ENCODE measurements around the gene CHRNA9. TPM values are rescaled to one million over a fixed set of nuclear protein-coding genes. Genes with fewer than 3 reads are reported as not detected.

Gene CHRNA9
- total and polyA plus RNA-seq, 2 experiments from 2014 or later: 0.58 to 5.7 TPM

DNA sequence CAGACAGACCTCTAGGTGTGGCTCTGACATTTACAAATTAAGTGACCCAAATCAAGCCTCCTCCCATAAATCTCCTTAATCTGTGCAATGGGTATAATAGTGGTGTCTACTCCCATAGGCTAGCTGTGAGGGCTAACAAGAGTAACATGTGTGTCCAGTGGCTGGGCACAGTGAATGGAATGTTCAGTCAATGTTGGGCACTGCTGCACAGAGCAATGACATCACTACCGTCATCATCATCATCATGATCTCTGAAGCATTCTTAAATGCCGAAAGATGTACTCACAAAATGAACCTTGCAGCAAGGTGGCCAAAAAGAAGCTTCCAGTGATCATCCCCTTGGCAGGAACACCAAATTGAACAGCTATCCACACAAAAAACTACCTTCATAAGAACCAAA, 43.5 kb downstream of the CHRNA9 start:
- Histone ChIP-seq H3K9me2 (ENCODE audit: insufficient read depth) (peaks cover 7% of the 10 kb centered on the region; the same call in 1 of the 2 replicates), H3K36me3 (ENCODE audit: insufficient read depth) (no peaks in the 10 kb centered on the region), H3K79me2 (replicated peaks; ENCODE audit: insufficient read depth) (no peaks in the 10 kb centered on the region), H3K4me1 (ENCODE audit: insufficient read depth) (no peaks in the 10 kb centered on the region), H4K20me1 (replicated peaks; ENCODE audit: insufficient read depth) (no peaks in the 10 kb centered on the region), H3K27me3 (ENCODE audit: insufficient read depth) (no peaks in the 10 kb centered on the region), H2AFZ (peak overlapping the region; percentile 47; the same call in 1 of the 2 replicates), H3F3A (replicated peaks; ENCODE audit: low read depth) (no peaks in the 10 kb centered on the region), H3K4me3 (no peak overlapping the region), H3K4me2 (no peak overlapping the region), H3K27ac (ENCODE audit: low read depth) (no peak overlapping the region)
- DNase-seq (ENCODE audit: low spot score) (no peak), ATAC-seq (no peak)
- Mint-ChIP-seq H3K9me3 (no peaks in the 10 kb centered on the region), H3K36me3 (ENCODE audit: low read depth) (no peaks in the 10 kb centered on the region), H3K27ac (no peak overlapping the region), H3K4me1 (peaks cover 8% of the 10 kb centered on the region; the same call in 2 of the 3 replicates), H3K4me3 (no peak overlapping the region), H3K27me3 (ENCODE audit: insufficient read depth, low read depth, poor library complexity) (peaks cover 1% of the 10 kb centered on the region)
- TF ChIP-seq CTCF (conservative IDR thresholded peaks at IDR 0.05; ENCODE audit: low read depth in 2 of 2): no peak
- no peak for TF ChIP-seq JUNB (IDR thresholded peaks at IDR 0.05; ENCODE audit: unreplicated experiment)
- TF ChIP-seq, protein P1, sequence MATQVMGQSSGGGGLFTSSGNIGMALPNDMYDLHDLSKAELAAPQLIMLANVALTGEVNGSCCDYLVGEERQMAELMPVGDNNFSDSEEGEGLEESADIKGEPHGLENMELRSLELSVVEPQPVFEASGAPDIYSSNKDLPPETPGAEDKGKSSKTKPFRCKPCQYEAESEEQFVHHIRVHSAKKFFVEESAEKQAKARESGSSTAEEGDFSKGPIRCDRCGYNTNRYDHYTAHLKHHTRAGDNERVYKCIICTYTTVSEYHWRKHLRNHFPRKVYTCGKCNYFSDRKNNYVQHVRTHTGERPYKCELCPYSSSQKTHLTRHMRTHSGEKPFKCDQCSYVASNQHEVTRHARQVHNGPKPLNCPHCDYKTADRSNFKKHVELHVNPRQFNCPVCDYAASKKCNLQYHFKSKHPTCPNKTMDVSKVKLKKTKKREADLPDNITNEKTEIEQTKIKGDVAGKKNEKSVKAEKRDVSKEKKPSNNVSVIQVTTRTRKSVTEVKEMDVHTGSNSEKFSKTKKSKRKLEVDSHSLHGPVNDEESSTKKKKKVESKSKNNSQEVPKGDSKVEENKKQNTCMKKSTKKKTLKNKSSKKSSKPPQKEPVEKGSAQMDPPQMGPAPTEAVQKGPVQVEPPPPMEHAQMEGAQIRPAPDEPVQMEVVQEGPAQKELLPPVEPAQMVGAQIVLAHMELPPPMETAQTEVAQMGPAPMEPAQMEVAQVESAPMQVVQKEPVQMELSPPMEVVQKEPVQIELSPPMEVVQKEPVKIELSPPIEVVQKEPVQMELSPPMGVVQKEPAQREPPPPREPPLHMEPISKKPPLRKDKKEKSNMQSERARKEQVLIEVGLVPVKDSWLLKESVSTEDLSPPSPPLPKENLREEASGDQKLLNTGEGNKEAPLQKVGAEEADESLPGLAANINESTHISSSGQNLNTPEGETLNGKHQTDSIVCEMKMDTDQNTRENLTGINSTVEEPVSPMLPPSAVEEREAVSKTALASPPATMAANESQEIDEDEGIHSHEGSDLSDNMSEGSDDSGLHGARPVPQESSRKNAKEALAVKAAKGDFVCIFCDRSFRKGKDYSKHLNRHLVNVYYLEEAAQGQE (IDR thresholded peaks at IDR 0.05; ENCODE audit: unreplicated experiment): no peak
- no peak for TF ChIP-seq ZNF462 (CRISPR knock-in tag; IDR thresholded peaks at IDR 0.05)
- no peak for TF ChIP-seq CREB1 (CRISPR knock-in tag; IDR thresholded peaks at IDR 0.05; ENCODE audit: low read depth)
- TF ChIP-seq EZH2phosphoT487 (IDR thresholded peaks at IDR 0.05; ENCODE audit: unreplicated experiment): no peak
- TF ChIP-seq, protein P2, sequence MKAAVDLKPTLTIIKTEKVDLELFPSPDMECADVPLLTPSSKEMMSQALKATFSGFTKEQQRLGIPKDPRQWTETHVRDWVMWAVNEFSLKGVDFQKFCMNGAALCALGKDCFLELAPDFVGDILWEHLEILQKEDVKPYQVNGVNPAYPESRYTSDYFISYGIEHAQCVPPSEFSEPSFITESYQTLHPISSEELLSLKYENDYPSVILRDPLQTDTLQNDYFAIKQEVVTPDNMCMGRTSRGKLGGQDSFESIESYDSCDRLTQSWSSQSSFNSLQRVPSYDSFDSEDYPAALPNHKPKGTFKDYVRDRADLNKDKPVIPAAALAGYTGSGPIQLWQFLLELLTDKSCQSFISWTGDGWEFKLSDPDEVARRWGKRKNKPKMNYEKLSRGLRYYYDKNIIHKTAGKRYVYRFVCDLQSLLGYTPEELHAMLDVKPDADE (IDR thresholded peaks at IDR 0.05): no peak
- TF ChIP-seq NANOG (IDR thresholded peaks at IDR 0.05; ENCODE audit: borderline replicate concordance): no peak
- TF ChIP-seq ZNF114 (CRISPR knock-in tag; IDR thresholded peaks at IDR 0.05): no peak
- TF ChIP-seq POLR2AphosphoS5 (IDR thresholded peaks at IDR 0.05; ENCODE audit: low read depth): no peak
- no peak for TF ChIP-seq ZNF331 (CRISPR knock-in tag; IDR thresholded peaks at IDR 0.05; ENCODE audit: low read depth)
- no peak for TF ChIP-seq STAT1 (IDR thresholded peaks at IDR 0.05; ENCODE audit: unreplicated experiment)
- TF ChIP-seq EZH2 (IDR thresholded peaks at IDR 0.05; ENCODE audit: low read depth, unreplicated experiment): no peak
